Stimulated activated CD4-positive, alpha-beta T cell treated with anti-CD3 and anti-CD28 coated beads, Interleukin-12 subunit alpha, Interleukin-12 subunit beta, amount 100 ng/mL, for 4 hours (primary cell): ENCODE measurements around the gene MAN1C1.
A peak's percentile ranks its signal among the peaks of the same experiment; 100 is the strongest.

Experiments used
- DNase-seq: peaks from one replicate; pipeline ENCODE4 v3.0.0-alpha.2; 2020

Gene MAN1C1

DNA sequence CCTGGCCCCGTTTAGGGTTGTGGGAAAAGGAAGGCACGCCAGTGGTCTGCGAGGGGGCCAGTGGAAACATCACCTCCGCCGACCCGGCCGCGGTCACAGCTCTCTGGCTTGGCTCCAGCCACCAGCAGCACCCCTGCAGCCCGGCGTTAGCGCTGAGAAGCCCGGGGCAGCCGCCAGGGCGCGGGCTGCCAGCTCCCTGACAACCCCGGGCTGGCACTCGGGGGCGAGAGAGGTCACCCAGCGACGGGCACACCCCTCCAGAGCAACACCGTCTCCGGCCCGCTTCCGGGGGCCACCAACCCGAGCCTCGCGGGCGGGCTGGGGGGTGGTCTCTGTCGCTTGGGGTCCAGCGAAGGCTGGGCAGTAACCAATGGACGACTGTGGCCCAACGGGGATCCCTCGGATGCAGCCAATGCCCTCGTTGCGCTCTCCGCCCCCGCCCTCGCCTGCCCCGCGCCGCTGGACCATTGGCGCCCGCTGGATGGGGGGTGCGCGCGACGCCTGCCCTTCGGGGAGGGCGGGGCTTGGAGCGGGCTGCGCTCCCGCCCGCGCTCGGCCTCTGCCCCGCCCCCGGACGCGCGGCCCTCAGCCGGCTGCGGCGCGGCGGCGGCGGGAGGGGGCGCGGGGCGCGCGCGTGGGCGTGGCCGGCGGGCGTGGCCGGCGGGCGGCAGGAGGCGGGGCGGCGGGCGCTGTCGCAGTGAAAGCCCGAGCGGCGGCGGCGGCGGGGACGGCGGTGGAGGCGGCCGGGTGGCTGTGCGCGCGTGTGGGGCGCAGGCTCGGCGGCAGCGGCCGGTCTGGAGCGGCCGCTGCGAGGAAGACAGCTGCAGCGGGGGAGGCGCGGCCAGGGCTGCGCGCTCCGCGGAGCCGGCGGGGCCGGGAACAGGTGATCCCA is at the start of gene MAN1C1:
MAN1C1 (plus strand) TSS at position 697 of the 892 bp plus-strand sequence. CDS start 1,007 bp downstream, outside the sequence.
- DNase-seq = peak; percentile 79

DNA sequence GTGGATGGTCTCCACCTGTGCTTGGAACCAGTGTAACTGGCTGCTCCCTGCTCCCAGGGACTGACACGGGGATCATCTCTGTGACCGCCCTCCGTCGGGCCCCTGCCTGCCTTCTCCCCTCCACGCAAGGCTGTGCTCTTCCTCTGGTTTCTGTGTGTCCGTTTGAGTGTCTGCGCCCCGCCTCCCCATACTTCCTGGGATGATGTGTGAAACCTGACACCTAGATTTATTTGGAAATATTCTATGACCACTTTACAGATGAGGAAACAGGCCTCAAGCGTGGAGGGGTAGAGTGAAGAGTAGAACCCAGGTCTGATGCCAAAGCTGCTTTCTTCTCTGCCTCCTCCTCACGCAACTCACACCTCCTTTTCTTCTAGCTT is 48.9 kb upstream of the MAN1C1 start:
- no peak for DNase-seq

DNA sequence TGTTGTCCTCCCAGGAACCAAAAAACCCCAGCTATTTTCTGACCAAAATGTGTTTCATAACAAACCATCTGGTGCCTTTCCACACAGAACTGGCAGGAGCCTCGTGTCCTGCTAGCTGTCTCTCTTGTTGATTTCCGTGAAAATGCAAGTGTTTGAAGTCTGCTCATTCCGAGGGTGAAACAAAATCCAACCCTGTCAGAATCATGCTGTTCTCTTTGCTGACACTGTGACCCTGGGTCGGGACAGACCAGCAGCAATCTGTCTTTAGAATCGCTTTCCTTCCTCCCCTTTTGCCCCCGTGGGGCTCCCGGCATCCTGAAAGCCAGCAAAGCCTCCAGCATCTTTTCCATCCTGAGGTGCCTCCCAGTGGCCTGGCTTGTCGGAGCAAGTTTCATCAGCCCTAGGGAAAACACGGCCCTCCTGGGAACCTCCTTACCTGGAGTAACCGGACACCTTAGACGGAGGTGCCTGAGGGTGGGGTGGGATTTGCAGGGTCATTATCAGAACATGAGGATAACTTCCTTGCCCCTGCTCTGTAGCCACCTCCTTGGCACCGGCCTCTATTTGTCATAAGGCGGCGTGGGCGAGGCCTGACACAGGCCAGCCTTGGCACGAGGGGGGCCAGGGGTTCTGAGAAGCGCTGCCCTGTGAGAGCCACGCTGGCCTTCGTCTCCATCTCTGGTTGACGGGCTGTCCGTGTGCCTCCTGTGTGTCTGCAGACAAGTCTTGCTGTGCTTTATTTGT is 48.3 kb upstream of the MAN1C1 start:
- DNase-seq = no peak

- DNase-seq = no peak
These were observed 47.6 kb upstream of the MAN1C1 start for GRCh38 chr1:25568834-25569596.

DNA sequence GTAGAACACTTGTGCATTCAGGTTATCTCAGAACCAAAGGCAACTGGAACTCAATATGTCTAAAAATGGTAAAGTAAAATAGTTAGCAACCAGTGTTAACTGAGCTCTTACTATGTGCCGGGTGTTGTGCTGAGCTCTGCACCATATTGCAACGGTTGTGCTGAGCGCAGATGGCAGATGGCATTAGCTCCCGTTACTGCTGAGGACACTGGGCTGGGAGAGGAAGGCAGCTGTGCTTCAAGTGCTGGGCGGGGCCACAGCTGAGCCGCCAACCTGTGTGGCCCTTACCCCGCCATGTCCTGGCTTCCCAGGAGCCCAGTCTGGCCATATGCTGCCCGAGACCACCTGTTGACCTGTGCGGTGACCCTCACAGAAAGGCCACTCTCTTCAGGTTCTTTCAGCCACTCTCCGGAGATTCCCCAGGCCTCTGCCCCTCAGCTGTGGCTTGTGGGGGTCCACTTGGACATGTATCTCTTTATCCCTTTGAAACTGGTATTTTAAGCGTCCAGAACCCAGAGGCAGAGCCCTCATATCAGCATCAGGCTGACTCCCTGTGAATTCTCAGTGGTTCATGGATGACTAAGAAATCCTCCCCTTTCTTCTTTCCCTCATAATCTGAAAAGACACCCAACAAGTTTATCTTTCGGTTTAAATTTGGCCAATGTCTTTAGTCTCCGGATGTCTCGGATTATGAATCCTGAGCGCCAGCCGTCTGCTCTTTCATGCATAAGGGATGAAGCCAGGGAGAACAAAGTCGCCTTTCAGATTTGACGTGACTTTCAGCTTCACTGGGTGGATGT is 46.8 kb upstream of the MAN1C1 start:
- DNase-seq = no peak

DNA sequence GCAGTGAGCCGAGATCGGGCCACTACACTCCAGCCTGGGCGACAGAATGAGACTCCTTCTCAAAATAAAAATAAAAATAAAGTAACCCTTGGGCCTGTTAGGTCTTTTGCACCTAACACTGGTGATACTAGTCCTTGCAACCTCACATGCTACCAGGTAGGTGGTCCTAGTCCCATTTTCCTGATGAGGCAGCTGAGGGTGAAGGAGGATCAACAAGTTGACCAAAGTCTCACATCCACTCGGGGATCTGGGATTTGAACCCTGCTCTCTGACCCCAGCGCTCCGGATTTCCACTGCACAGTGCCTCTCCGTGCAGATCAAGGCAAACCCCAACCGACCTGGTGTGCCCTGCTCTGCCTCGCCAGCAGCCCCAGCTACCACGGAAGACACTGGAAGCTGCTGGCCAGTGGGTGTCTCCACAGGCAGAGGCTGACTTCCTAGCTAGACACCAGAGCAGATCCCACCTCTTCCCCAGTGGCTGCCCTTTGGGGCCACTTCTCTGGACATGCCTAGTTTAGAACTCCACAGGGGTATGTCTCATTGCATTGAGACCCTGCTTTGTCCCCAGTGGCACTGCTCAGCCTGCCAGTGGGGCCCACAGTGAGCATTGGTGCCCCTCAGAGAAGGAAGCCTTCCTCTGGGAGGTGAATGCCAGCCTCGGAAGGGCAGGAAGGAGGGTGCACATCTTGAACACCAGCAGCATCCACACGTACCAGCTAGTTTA is 45.6 kb upstream of the MAN1C1 start:
- DNase-seq = no peak

DNA sequence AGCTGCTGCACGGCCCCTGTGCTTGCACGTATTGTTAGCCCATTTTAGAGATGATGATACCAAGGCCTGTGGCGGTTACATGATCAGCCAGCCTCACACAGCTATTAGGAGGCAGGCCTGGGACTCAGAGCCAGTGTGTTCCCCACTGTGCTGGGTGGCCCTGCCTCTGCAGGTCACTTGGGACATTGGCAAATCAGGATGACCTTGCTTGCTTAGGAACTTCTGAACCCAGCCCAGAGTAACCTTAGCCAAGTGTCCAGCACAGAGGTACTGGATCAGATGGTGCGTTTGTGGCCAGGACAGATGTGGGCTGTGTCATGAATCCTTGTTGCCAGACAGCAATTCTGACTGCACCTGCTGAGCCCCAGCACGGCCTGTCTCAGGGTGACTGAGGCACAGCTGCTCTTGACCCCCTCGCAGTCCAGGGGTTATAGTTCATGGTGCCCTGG is 45.0 kb upstream of the MAN1C1 start:
- DNase-seq = no peak

DNA sequence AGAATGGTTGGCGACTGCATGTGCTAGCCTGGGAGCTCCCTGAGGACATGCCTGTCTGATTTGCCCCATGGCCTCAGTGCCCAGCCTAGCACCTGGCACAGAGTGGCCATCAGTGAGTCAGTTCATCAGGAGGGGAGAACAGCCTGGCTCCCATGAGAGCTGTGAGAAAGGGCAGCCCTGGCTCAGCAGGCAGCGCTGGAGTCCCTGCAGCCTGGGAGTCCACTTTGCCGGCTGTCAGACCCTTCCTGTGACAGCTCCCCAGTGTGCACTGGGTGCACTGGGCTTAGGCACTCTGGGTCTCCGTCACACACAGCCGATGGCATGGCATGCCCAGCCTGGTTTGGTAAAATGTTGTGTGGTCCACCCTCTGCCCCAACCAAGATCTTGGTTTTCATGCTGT is 44.5 kb upstream of the MAN1C1 start:
- DNase-seq = no peak

- peak; percentile 49 for DNase-seq
These were observed 43.6 kb upstream of the MAN1C1 start for GRCh38 chr1:25572708-25573590.

DNA sequence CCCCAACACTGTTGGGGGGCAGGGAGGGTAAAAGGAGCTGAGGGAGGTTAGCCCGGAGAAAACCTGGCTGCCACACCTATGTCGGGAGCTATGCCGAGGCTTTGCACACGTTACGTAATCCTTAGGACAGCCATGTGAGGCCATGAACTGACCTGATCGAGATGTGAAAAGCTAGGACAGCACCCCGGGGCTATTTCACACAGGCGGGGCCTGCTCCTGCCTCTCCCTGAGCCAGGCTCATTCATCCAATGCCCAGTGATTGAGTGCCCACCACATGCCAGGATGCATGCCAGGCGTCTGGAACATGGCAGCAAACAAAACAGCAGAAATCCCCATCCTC is 43.0 kb upstream of the MAN1C1 start:
- DNase-seq = no peak

DNA sequence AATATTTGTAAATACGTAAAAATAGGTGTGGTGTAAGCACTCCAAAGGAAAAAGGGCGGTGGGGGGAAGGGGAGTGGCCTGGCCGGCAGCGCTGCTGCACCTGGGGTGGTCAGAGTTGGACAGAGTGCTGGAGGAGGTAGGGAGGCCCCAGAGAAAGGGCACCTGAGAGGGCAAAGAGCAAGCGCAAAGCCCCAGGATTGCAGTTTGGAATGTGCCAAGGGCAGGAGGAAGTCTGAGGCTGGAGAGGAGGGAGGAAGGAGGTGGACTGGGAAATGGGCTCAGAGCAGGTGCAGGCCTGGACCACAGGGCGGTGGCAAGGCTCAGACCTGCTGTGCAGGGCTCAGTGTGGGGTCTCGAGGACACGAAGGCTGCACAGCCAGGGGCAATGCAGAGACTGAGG is 42.6 kb upstream of the MAN1C1 start:
- DNase-seq = no peak

- DNase-seq = no peak
These were observed 41.4 kb upstream of the MAN1C1 start for GRCh38 chr1:25575191-25575590.

DNA sequence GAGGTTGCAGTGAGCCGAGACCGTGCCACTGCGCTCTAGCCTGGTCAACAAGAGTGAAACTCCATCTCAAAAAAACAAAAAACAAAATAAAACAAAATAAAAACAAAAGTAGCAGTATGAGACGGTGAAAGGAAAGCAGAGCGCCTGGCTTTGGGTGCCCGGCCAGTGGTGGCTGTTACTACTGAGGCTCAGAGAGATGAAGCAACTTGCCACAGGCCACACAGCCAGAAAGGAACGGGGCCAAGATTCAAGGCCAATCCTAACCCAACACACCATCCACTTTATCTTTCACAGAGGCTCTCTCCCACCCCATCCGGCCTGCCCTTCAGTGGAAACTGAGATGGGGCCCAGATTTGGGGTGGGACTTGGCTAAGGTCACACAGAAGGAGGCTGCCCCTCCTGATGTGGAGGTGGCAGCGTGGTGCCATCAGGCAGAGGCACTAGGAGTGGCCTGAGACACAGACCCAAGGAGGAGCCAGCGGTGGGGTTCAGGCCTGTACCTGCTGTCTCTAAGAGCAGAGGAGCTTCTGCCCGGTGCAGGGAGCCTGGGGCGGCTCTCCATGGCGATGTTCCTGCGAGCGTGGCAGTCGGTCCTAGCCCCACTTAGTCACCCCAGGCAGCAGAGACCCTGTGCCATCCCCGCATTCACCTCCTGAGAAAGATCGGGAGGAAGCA is 40.0 kb upstream of the MAN1C1 start:
- no peak for DNase-seq

DNA sequence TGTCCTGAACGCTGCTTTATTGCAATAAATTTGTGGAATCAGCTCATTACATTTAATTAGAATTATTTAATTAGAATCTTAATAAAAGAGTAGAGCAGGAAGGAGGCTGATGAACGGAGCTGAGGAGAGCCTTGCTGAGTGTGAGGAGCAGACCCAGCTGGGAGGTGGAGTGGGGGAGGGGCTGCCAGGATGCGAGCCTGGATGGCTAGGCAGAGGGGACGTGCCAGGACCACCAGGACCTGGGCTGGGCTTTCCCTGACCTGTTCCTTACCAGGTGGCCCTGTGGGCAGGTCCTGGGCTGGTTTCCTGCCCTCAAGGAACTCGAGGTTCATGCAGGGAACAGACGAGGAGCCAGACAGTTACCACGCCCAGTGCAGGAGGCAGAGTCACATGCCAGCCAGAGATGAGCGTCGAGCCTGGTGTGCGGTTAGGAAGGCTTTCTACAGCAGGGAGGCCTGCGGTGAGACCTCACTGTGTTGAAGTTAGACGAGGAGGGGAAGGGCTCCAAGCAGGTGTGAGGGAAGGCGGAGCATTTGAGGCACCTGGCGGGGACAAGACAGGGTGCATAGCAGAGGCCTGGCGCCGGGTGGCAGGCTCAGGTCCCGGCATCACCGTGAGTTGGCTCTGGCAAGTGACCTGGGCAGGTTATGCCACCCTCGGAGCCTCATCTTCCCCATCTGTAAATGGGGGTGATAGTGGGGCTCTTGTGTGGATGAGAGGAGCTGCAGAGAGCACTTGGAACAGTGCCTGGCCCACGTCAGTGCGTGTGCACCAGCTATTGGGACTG is 39.3 kb upstream of the MAN1C1 start:
- no peak for DNase-seq

DNA sequence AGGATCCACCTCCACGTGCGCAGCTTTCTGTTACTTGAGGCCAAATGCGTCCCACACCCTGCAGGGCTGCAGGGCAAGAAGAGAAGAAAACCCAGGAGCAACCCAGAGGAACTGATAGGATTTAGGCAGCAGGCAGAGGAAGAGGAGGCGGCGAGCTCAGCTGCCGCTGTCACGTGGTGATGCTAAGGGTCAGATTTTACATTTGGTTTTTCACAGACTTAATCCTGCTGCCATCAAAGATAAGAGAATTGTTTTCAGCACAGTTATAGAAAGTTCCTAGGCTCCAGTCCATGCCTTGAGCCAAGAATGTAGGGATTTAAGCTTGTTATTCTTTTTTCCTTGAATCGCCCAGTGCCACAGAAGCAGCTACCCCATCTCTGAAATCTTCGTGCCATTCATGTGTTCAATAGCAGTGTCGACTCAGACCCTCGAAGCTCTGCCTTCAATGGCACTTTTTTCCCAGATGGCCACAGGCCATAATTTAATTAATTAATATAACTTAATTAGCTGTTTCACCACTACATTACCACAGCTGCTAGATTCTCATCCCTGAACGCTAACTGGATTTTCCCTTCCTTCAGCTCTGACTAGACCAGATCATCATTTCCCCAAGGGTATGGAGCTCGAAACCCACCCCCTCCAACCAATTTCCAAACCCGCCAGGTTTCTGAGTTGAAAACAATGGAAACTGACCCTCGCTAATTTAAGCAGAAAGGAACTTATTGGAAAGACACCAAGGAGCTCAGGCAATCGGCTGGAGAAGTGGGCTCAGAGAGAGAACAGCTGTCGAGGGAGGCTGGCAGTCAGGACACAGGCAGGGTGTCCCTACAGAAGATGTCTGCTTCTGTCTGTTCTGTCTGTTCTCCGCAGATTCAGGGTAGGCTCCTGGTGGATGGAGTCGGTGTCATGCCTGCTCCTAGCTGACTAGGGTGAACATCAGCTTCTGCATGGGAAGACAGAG is 37.0 kb upstream of the MAN1C1 start:
- no peak for DNase-seq

DNA sequence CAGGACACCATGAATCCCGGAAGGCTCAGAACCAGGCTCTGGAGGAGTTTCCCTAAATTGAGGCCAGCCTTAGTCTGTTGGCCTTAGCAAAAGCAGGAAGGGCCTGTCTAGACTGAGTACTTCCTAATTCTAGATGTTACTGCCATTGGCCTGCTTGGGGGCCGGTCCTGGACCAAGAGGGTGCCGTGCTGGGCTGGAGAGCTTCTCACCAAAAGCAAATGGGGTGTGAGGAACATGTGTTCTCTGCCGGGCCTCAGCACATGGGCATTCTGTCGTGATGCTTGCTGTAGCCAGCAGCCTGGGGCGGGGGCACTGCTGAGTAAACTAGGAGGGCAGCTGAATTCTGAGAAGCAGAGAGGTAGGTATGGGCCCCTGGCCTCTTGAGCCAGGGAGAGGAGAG is 35.7 kb upstream of the MAN1C1 start:
- DNase-seq = no peak

GRCh38 chr1:25581764-25582163 is 34.8 kb upstream of the MAN1C1 start:
- DNase-seq = no peak
